ENCODE data around the gene MAPKAPK3.

The MAPKAPK3 gene

DNA sequence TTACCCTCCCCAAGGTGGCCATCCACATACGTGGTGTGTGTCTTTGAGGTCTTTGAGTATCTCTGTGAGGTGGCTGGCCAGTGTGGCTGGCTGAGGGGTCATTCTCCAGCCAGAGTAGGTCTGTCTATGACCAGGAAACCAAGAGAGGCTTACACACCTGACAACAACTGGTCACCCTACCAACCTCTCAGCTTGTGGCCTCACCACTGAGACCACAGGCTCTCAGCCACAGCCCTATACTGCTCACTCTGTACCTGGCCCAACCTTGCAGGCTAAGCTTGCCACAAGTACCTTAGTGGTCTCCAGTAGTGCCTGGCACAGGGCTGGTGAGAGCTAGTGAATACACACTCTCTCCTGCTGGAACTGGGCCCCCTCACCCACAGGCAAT is 42.5 kb upstream of the MAPKAPK3 start:
- TF ChIP-seq, protein P1, sequence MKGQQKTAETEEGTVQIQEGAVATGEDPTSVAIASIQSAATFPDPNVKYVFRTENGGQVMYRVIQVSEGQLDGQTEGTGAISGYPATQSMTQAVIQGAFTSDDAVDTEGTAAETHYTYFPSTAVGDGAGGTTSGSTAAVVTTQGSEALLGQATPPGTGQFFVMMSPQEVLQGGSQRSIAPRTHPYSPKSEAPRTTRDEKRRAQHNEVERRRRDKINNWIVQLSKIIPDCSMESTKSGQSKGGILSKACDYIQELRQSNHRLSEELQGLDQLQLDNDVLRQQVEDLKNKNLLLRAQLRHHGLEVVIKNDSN (IDR thresholded peaks at IDR 0.05): no peak
- TF ChIP-seq TCF12 (IDR thresholded peaks at IDR 0.05; ENCODE audit: low read depth) (no peak), TEAD4 (IDR thresholded peaks at IDR 0.05) (no peak), EGR1 (IDR thresholded peaks at IDR 0.05) (no peak), ZBTB7A (IDR thresholded peaks at IDR 0.05; ENCODE audit: low read depth) (no peak), CEBPB (IDR thresholded peaks at IDR 0.05) (no peak), YY1 (IDR thresholded peaks at IDR 0.05; ENCODE audit: low read depth) (no peak), CREB1 (IDR thresholded peaks at IDR 0.05; ENCODE audit: low read depth) (no peak), RAD21 (IDR thresholded peaks at IDR 0.05; ENCODE audit: low read depth) (no peak), REST (IDR thresholded peaks at IDR 0.05; ENCODE audit: low read depth) (no peak), EP300 (IDR thresholded peaks at IDR 0.05; ENCODE audit: borderline replicate concordance) (no peak)

- TF ChIP-seq TCF12 (IDR thresholded peaks at IDR 0.05; ENCODE audit: low read depth) (no peak), CREB1 (IDR thresholded peaks at IDR 0.05; ENCODE audit: low read depth) (no peak), TAF1 (IDR thresholded peaks at IDR 0.05; ENCODE audit: low read depth) (no peak), ZBTB7A (IDR thresholded peaks at IDR 0.05; ENCODE audit: low read depth) (no peak), EGR1 (IDR thresholded peaks at IDR 0.05) (no peak), EP300 (IDR thresholded peaks at IDR 0.05; ENCODE audit: borderline replicate concordance) (no peak), NFIC (IDR thresholded peaks at IDR 0.05) (no peak), MAX (IDR thresholded peaks at IDR 0.05) (no peak), TEAD4 (IDR thresholded peaks at IDR 0.05) (no peak), YY1 (IDR thresholded peaks at IDR 0.05; ENCODE audit: low read depth) (no peak), REST (IDR thresholded peaks at IDR 0.05; ENCODE audit: low read depth) (no peak), RAD21 (IDR thresholded peaks at IDR 0.05; ENCODE audit: low read depth) (no peak), CEBPB (IDR thresholded peaks at IDR 0.05) (no peak), FOXM1 (IDR thresholded peaks at IDR 0.05; ENCODE audit: borderline replicate concordance, low read depth) (no peak)
- TF ChIP-seq, protein P1 (IDR thresholded peaks at IDR 0.05): no peak
These were observed 41.6 kb upstream of the MAPKAPK3 start for GRCh38 chr3:50575372-50575771.

GRCh38 chr3:50577348-50577747 is 39.6 kb upstream of the MAPKAPK3 start:
- TF ChIP-seq FOXM1 (IDR thresholded peaks at IDR 0.05; ENCODE audit: borderline replicate concordance, low read depth) (no peak), CEBPB (IDR thresholded peaks at IDR 0.05) (no peak), NFIC (IDR thresholded peaks at IDR 0.05) (no peak), ZBTB7A (IDR thresholded peaks at IDR 0.05; ENCODE audit: low read depth) (no peak)

DNA sequence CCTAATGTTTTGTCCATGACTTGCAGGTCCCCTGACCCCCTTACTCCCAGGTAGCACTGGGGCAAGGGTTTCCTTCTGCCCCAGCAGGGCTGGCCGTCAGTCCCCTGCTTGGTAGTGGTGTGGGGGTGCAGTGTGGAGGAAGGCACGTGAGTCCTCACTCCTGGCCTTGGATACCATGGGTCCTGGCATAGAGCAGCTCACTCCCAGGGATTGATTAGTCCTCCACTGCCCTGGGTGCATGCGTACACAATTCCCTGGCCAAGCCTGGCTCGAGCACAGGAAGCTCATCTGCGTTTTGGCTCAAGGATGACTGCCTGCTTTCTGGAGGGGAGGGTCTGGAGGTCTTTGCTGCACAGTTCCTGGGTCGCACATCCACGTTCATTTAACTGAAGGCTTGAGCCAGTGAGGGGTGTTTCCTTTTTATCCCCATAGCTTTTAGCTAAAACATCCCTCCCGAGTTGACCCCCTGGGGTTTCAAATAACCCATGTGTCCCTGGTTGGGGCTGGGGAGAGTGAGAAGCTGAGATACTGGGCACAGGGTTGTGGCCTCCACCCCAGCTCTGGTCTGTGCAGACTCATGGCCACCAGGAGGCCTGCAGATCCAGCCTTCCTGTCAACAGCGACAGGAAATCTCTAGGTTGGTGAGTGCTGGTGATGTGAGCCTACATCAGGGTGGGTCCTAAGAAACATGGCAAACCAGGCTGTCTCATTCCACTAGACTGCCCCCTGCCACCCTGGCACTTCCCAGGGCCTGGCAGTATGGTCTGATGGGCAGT is 36.1 kb upstream of the MAPKAPK3 start:
- TF ChIP-seq TEAD4 (IDR thresholded peaks at IDR 0.05): no peak
- no peak for TF ChIP-seq REST (IDR thresholded peaks at IDR 0.05; ENCODE audit: low read depth)
- no peak for TF ChIP-seq ZBTB7A (IDR thresholded peaks at IDR 0.05; ENCODE audit: low read depth)
- TF ChIP-seq CREB1 (IDR thresholded peaks at IDR 0.05; ENCODE audit: low read depth): no peak
- no peak for TF ChIP-seq EGR1 (IDR thresholded peaks at IDR 0.05)

- TF ChIP-seq ZBTB7A (IDR thresholded peaks at IDR 0.05; ENCODE audit: low read depth): no peak
- TF ChIP-seq EP300 (IDR thresholded peaks at IDR 0.05; ENCODE audit: borderline replicate concordance): no peak
- no peak for TF ChIP-seq RAD21 (IDR thresholded peaks at IDR 0.05; ENCODE audit: low read depth)
- TF ChIP-seq CEBPB (IDR thresholded peaks at IDR 0.05): no peak
- TF ChIP-seq TCF12 (IDR thresholded peaks at IDR 0.05; ENCODE audit: low read depth): no peak
- no peak for TF ChIP-seq NFIC (IDR thresholded peaks at IDR 0.05)
- TF ChIP-seq REST (IDR thresholded peaks at IDR 0.05; ENCODE audit: low read depth): no peak
- no peak for TF ChIP-seq EGR1 (IDR thresholded peaks at IDR 0.05)
- TF ChIP-seq TAF1 (IDR thresholded peaks at IDR 0.05; ENCODE audit: low read depth): no peak
These were observed 35.5 kb upstream of the MAPKAPK3 start for GRCh38 chr3:50581459-50581842.
